Left ventricle myocardium inferior (tissue), 1 donor: ENCODE results near the gene PLPPR4. TPM values are rescaled to one million over a fixed set of nuclear protein-coding genes. Genes with fewer than 3 reads are reported as not detected.
A peak's percentile ranks its signal among the peaks of the same experiment; 100 is the strongest.

Source experiments
- DNase-seq: peaks from one replicate; pipeline ENCODE4 v3.0.0-alpha.2; 2020
- H3K27ac ChIP-seq: fragments of 200-600 bp; replicated peaks from 2 replicates; pipeline ENCODE4 v1.8.0; 2021
- H3K27me3 ChIP-seq: fragments of 200-600 bp; 2 replicates; pipeline ENCODE4 v1.8.0; 2021; ENCODE audit warnings: low read depth
- H3K36me3 ChIP-seq: fragments of 200-600 bp; 2 replicates; pipeline ENCODE4 v1.8.0; 2021
- H3K4me1 ChIP-seq: fragments of 200-600 bp; 2 replicates; pipeline ENCODE4 v1.8.0; 2021
- H3K4me3 ChIP-seq: fragments of 200-600 bp; 2 replicates; pipeline ENCODE4 v1.8.0; 2021; ENCODE audit warnings: mild to moderate bottlenecking, moderate library complexity
- H3K9me3 ChIP-seq: fragments of 200-600 bp; replicated peaks from 2 replicates; pipeline ENCODE4 v1.8.0; 2021
- CTCF ChIP-seq: fragments of 200-600 bp; IDR thresholded peaks from 2 replicates; pipeline ENCODE4 v1.8.0; 2021; ENCODE audit warnings: antibody characterized with exemption, mild to moderate bottlenecking, borderline replicate concordance
- intact Hi-C: fragments of 100-400 bp; cut with micrococcal nuclease; formaldehyde crosslinking; loops from one replicate; pipeline ENCODE4 v1.11.0; 2022
- total RNA-seq: library from RNA; stranded (reverse); fragmentation: NEBNext Ultra II Directional; extraction: Animal tissue kit (Norgen Biotek cat#: 25700); gene quantifications from one replicate; pipeline ENCODE4 v1.2.1, GENCODE V29; 2021
- donor health status: DM: no; HTN: yes; CAD: no; lungs with severe emphysema.

Gene PLPPR4
- total RNA-seq, 1 donor from 2014 or later, result 0.11 TPM

- H3K27ac ChIP-seq, result no peak overlapping the region
- no peaks in the 10 kb centered on the region for H3K4me1 ChIP-seq
- no peak for DNase-seq
- H3K27me3 ChIP-seq, result no peaks in the 10 kb centered on the region
- no peak overlapping the region for H3K4me3 ChIP-seq
- no peaks in the 10 kb centered on the region for H3K36me3 ChIP-seq
- intact Hi-C loops, result no loop called here
- TF ChIP-seq CTCF, result no peak
- H3K9me3 ChIP-seq, result no peaks in the 10 kb centered on the region
Measured at GRCh38 chr1:99305626-99306025, 41.3 kb downstream of the PLPPR4 start.

GRCh38 chr1:99306056-99306455, 41.8 kb downstream of the PLPPR4 start:
- TF ChIP-seq CTCF, result no peak
- Histone ChIP-seq H3K4me3 (no peak overlapping the region), H3K9me3 (no peaks in the 10 kb centered on the region), H3K36me3 (no peaks in the 10 kb centered on the region), H3K27me3 (no peaks in the 10 kb centered on the region), H3K4me1 (no peaks in the 10 kb centered on the region), H3K27ac (no peak overlapping the region)
- no peak for DNase-seq
- intact Hi-C loops, result no loop called here

GRCh38 chr1:99306644-99307043, 42.4 kb downstream of the PLPPR4 start:
- no peaks in the 10 kb centered on the region for H3K4me1 ChIP-seq
- intact Hi-C loops, result no loop called here

GRCh38 chr1:99315305-99315704, 51.0 kb downstream of the PLPPR4 start:
- TF ChIP-seq CTCF, result no peak
- Histone ChIP-seq H3K4me3 (no peak overlapping the region), H3K9me3 (peaks cover 11% of the 10 kb centered on the region), H3K36me3 (no peaks in the 10 kb centered on the region), H3K4me1 (no peaks in the 10 kb centered on the region), H3K27me3 (no peaks in the 10 kb centered on the region), H3K27ac (no peak overlapping the region)
- DNase-seq, result no peak
- intact Hi-C loops, result no loop called here

More at GRCh38 chr1:99306644-99307043, 42.4 kb downstream of the PLPPR4 start:
- Histone ChIP-seq H3K27me3 (no peaks in the 10 kb centered on the region), H3K9me3 (no peaks in the 10 kb centered on the region), H3K4me3 (no peak overlapping the region), H3K36me3 (no peaks in the 10 kb centered on the region), H3K27ac (no peak overlapping the region)
- no peak for DNase-seq
- no peak for TF ChIP-seq CTCF

- intact Hi-C loops, result no loop called here
- Histone ChIP-seq H3K27ac (no peak overlapping the region), H3K27me3 (no peaks in the 10 kb centered on the region), H3K4me1 (peaks cover 5% of the 10 kb centered on the region), H3K4me3 (no peak overlapping the region), H3K36me3 (no peaks in the 10 kb centered on the region), H3K9me3 (no peaks in the 10 kb centered on the region)
- TF ChIP-seq CTCF, result peak; percentile 58
- DNase-seq, result no peak
Measured at GRCh38 chr1:99326215-99326949, 62.1 kb downstream of the PLPPR4 start.
